WTC11 (cell line): Measurements from ENCODE around the gene ALDOA.

Experiments used
- ERG ChIP-seq: fragments of 250-450 bp; sonication (Bioruptor Pico); IDR thresholded peaks from 2 replicates; pipeline ENCODE4 v1.8.0; 2021; ENCODE audit warnings: mild to moderate bottlenecking
- NFATC4 ChIP-seq: fragments of 250-450 bp; sonication (Bioruptor Pico); IDR thresholded peaks from 2 replicates; pipeline ENCODE4 v1.9.0; 2021; ENCODE audit warnings: mild to moderate bottlenecking
- NR3C1 ChIP-seq: sonication (generic); formaldehyde crosslinking; conservative IDR thresholded peaks from 2 replicates; pipeline ENCODE4 v1.8.1; 2023; ENCODE audit warnings: low read depth, mild to moderate bottlenecking, missing genetic modification reagents
- USF1 ChIP-seq: sonication (generic); formaldehyde crosslinking; IDR thresholded peaks from 2 replicates; pipeline ENCODE4 v1.8.0; 2022; ENCODE audit warnings: mild to moderate bottlenecking, missing genetic modification reagents
- ZNF121 ChIP-seq: sonication (generic); formaldehyde crosslinking; IDR thresholded peaks from 2 replicates; pipeline ENCODE4 v1.8.0; 2023; ENCODE audit warnings: missing genetic modification reagents
- TF ChIP-seq, protein P1 (sequence below): fragments of 200-600 bp; IDR thresholded peaks from 2 replicates; pipeline ENCODE4 v1.8.0; 2022; ENCODE audit warnings: antibody characterized with exemption
- TF ChIP-seq, protein P2 (sequence below): sonication (generic); formaldehyde crosslinking; IDR thresholded peaks from 2 replicates; pipeline ENCODE4 v1.8.1; 2023; ENCODE audit warnings: mild to moderate bottlenecking, missing genetic modification reagents, moderate library complexity
- TF ChIP-seq, protein P3 (sequence below): sonication (generic); formaldehyde crosslinking; conservative IDR thresholded peaks from 2 replicates; pipeline ENCODE4 v1.8.1; 2022; ENCODE audit warnings: mild to moderate bottlenecking, missing genetic modification reagents
- TF ChIP-seq, protein P4 (sequence below): sonication (generic); formaldehyde crosslinking; IDR thresholded peaks from 2 replicates; pipeline ENCODE4 v1.8.0; 2022; ENCODE audit warnings: mild to moderate bottlenecking, missing genetic modification reagents
- TF ChIP-seq, protein P5 (sequence below): sonication (generic); formaldehyde crosslinking; IDR thresholded peaks from 2 replicates; pipeline ENCODE4 v1.8.1; 2022; ENCODE audit warnings: low read depth, missing genetic modification reagents, borderline replicate concordance

DNA sequence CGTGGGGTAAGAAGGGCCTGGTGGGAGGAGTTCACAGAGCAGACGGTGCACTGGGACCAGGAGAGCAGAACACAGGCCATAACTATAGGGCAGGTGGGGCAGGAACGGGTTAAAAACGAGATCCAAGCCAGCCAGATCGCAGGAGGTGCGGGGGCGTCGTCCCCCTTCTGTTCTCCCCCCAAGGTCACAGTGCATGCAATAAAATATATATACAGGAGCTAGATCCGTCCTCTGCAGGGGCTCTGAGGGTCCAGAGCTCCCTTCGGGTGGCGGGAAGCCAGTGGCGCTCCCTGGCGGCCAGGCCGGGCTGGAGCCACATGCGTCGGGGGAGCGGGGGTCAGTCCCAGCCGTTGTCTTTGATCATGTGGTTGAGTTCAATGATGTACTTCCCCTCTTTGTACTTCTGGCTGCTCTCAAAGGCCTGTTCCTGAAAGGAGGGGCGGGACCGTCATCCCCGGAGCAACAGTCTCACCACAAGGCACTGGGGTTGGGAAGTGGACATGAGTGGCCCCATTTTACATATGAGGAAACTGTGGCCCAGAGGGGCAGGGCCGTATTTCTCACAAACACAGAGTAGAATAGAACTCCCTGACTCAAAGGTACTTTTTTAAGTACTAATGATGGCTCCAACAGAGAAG lies 26.9 kb downstream of the ALDOA start:
- peak; percentile 45; the same call in 1 of the 2 replicates for TF ChIP-seq ZNF121 (CRISPR knock-in tag)
- TF ChIP-seq NFATC4 (CRISPR knock-in tag), result no peak
- TF ChIP-seq, protein P1, sequence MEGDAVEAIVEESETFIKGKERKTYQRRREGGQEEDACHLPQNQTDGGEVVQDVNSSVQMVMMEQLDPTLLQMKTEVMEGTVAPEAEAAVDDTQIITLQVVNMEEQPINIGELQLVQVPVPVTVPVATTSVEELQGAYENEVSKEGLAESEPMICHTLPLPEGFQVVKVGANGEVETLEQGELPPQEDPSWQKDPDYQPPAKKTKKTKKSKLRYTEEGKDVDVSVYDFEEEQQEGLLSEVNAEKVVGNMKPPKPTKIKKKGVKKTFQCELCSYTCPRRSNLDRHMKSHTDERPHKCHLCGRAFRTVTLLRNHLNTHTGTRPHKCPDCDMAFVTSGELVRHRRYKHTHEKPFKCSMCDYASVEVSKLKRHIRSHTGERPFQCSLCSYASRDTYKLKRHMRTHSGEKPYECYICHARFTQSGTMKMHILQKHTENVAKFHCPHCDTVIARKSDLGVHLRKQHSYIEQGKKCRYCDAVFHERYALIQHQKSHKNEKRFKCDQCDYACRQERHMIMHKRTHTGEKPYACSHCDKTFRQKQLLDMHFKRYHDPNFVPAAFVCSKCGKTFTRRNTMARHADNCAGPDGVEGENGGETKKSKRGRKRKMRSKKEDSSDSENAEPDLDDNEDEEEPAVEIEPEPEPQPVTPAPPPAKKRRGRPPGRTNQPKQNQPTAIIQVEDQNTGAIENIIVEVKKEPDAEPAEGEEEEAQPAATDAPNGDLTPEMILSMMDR, result no peak
- no peak for TF ChIP-seq NR3C1 (CRISPR knock-in tag)
- TF ChIP-seq, protein P2, sequence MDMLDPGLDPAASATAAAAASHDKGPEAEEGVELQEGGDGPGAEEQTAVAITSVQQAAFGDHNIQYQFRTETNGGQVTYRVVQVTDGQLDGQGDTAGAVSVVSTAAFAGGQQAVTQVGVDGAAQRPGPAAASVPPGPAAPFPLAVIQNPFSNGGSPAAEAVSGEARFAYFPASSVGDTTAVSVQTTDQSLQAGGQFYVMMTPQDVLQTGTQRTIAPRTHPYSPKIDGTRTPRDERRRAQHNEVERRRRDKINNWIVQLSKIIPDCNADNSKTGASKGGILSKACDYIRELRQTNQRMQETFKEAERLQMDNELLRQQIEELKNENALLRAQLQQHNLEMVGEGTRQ (CRISPR knock-in tag), result peak; percentile 75
- TF ChIP-seq, protein P3, sequence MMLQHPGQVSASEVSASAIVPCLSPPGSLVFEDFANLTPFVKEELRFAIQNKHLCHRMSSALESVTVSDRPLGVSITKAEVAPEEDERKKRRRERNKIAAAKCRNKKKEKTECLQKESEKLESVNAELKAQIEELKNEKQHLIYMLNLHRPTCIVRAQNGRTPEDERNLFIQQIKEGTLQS (CRISPR knock-in tag), result no peak
- peak; percentile 71 for TF ChIP-seq USF1 (CRISPR knock-in tag)
- TF ChIP-seq, protein P4, sequence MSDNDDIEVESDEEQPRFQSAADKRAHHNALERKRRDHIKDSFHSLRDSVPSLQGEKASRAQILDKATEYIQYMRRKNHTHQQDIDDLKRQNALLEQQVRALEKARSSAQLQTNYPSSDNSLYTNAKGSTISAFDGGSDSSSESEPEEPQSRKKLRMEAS (CRISPR knock-in tag), result peak; percentile 50; the same call in 1 of the 2 replicates
- TF ChIP-seq ERG, result no peak
- TF ChIP-seq, protein P5, sequence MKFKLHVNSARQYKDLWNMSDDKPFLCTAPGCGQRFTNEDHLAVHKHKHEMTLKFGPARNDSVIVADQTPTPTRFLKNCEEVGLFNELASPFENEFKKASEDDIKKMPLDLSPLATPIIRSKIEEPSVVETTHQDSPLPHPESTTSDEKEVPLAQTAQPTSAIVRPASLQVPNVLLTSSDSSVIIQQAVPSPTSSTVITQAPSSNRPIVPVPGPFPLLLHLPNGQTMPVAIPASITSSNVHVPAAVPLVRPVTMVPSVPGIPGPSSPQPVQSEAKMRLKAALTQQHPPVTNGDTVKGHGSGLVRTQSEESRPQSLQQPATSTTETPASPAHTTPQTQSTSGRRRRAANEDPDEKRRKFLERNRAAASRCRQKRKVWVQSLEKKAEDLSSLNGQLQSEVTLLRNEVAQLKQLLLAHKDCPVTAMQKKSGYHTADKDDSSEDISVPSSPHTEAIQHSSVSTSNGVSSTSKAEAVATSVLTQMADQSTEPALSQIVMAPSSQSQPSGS (CRISPR knock-in tag), result no peak
